ENCODE results near the gene LAMC1.

Gene LAMC1

DNA sequence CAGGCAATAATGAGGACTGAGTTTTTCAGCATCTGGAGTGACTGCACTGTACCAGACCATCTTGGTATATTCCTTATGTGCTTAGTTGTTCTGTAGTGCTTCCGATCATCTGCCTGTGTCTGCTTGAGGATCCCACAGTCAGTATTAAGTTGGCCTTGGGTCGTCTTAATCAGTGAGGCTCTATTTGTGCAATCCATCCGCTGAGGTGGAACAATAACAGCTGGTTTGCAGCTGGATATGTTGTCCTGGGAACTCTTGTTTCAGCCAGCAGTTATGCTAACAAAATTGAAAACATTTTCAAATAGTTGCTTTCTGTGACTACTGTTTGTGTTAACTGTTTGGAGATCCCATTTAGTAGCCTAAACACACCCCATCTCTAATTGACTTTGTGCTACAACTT is 73.7 kb downstream of the LAMC1 start:
- H3K9me3 Mint-ChIP-seq, result no peaks in the 10 kb centered on the region
- H3K4me3 Mint-ChIP-seq, result no peak overlapping the region
- H3K36me3 Mint-ChIP-seq (ENCODE audit: low read depth), result no peaks in the 10 kb centered on the region
- no peaks in the 10 kb centered on the region for H3K27me3 Mint-ChIP-seq (ENCODE audit: low read depth)
- no peak overlapping the region for H3K27ac Mint-ChIP-seq
- TF ChIP-seq, protein P1, sequence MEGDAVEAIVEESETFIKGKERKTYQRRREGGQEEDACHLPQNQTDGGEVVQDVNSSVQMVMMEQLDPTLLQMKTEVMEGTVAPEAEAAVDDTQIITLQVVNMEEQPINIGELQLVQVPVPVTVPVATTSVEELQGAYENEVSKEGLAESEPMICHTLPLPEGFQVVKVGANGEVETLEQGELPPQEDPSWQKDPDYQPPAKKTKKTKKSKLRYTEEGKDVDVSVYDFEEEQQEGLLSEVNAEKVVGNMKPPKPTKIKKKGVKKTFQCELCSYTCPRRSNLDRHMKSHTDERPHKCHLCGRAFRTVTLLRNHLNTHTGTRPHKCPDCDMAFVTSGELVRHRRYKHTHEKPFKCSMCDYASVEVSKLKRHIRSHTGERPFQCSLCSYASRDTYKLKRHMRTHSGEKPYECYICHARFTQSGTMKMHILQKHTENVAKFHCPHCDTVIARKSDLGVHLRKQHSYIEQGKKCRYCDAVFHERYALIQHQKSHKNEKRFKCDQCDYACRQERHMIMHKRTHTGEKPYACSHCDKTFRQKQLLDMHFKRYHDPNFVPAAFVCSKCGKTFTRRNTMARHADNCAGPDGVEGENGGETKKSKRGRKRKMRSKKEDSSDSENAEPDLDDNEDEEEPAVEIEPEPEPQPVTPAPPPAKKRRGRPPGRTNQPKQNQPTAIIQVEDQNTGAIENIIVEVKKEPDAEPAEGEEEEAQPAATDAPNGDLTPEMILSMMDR (IDR thresholded peaks at IDR 0.05; ENCODE audit: unreplicated experiment in 3 of 3), result no peak
- H3K4me1 Mint-ChIP-seq, result peaks cover 18% of the 10 kb centered on the region

DNA sequence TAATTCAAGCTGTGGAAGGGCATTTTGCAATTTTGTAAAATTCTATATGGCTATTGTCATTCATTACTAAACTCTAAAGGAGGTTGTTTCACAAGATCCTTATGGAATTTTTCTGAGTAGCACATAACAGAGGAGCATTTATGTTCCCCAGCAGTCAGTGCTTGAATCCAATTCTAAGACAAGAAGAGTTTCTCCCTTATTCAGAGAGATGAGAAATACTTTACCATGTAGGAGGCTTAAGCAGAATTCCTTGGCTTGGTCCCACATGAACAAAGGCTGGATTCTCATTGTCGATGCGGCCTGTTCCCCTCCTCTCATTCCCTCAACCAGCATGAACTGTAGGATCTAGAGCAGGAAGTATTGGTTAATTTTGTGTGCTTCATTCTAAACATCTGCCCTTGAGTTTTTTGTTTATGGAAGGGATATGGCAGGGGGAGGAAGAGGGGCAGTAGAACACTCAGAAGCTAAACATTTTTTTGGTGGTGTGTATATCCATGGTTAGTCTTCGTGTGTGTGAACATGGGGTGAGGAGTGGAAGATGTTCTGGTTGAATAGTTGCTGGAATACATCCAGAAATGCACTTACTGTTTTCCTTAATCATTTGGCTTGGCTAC is 74.3 kb downstream of the LAMC1 start:
- Mint-ChIP-seq H3K4me3 (no peak overlapping the region), H3K36me3 (ENCODE audit: low read depth) (no peaks in the 10 kb centered on the region), H3K9me3 (no peaks in the 10 kb centered on the region), H3K27ac (no peak overlapping the region), H3K4me1 (peaks cover 14% of the 10 kb centered on the region), H3K27me3 (ENCODE audit: low read depth) (no peaks in the 10 kb centered on the region)
- TF ChIP-seq, protein P1 (IDR thresholded peaks at IDR 0.05; ENCODE audit: unreplicated experiment in 3 of 3), result no peak

DNA sequence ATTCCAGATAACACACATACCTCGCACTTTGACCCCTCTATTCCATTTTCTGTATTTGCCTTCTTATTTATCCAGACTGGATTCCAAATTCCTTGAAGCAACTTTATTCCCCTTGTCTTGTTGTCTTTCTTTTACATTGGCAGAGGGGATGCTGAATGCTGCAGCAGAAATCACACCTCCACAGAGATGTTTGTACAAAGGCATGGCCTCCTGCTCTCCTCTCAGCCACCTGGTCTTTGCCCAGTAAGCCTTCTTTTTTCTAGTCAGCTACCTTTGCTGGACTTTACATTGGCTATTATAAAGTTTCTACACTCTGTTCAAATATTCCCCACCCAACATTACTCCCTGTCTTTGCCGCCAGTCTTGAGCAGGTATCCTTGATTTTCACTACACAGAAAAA is 75.1 kb downstream of the LAMC1 start:
- Mint-ChIP-seq H3K4me3 (no peak overlapping the region), H3K36me3 (ENCODE audit: low read depth) (no peaks in the 10 kb centered on the region), H3K27me3 (ENCODE audit: low read depth) (no peaks in the 10 kb centered on the region), H3K4me1 (peaks cover 13% of the 10 kb centered on the region), H3K27ac (no peak overlapping the region), H3K9me3 (no peaks in the 10 kb centered on the region)
- TF ChIP-seq, protein P1 (IDR thresholded peaks at IDR 0.05; ENCODE audit: unreplicated experiment in 3 of 3), result no peak

DNA sequence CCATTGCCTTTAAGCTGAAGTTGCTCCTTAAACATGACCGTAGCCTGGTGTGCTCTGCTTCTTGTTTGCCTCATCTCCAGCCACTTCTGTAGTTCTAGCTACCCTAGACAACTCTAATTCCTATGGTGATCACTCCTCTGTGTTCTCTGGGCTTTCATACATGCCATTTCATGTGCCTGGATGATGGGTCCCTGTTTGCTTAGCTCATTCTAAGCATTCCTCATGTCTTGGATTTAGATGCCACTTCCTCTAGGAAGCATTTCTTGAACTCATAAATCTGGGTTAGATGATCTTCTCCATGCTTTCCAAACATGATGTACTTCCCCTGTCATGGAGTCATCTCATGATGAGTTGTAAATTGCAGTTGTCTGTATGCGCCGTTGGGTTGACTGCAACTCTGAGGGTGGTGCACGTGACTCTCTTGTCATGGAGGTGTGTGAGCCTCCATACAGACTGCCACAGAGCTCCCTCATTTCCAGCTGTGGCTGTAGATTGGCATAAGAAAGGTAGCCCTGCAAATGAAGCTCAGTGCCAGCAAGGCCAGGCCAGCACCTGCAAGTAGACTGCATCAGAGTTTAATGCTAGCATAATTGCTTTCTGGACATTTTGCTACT is 77.2 kb downstream of the LAMC1 start:
- TF ChIP-seq, protein P1 (IDR thresholded peaks at IDR 0.05; ENCODE audit: unreplicated experiment in 3 of 3), result no peak
- H3K36me3 Mint-ChIP-seq (ENCODE audit: low read depth), result peaks cover 3% of the 10 kb centered on the region
- H3K4me1 Mint-ChIP-seq, result no peaks in the 10 kb centered on the region
- no peaks in the 10 kb centered on the region for H3K27me3 Mint-ChIP-seq (ENCODE audit: low read depth)
- H3K9me3 Mint-ChIP-seq, result no peaks in the 10 kb centered on the region
- H3K27ac Mint-ChIP-seq, result no peak overlapping the region
- H3K4me3 Mint-ChIP-seq, result no peak overlapping the region

DNA sequence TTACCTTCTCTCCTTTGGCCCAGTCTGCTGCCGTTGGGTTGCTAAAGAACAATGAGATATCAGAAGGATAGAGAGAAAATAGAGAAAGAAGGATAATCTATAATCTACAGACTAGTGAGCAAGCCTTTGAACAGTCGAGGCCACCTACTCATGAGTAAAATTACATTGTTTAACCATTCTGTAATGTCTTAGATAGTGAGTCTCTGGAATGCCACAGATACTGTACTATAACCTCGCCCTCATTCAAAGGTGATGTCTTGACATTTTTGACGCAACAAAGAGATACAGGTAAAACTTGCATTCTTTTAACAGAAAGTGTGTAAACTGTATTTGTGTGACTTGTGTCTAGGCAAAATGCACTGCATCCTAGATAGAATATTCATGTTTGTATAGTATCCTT is 77.9 kb downstream of the LAMC1 start:
- TF ChIP-seq, protein P1 (IDR thresholded peaks at IDR 0.05; ENCODE audit: unreplicated experiment in 3 of 3), result no peak
- Mint-ChIP-seq H3K27me3 (ENCODE audit: low read depth) (no peaks in the 10 kb centered on the region), H3K4me3 (no peak overlapping the region), H3K27ac (no peak overlapping the region), H3K36me3 (ENCODE audit: low read depth) (peaks cover 7% of the 10 kb centered on the region), H3K4me1 (no peaks in the 10 kb centered on the region), H3K9me3 (no peaks in the 10 kb centered on the region)

DNA sequence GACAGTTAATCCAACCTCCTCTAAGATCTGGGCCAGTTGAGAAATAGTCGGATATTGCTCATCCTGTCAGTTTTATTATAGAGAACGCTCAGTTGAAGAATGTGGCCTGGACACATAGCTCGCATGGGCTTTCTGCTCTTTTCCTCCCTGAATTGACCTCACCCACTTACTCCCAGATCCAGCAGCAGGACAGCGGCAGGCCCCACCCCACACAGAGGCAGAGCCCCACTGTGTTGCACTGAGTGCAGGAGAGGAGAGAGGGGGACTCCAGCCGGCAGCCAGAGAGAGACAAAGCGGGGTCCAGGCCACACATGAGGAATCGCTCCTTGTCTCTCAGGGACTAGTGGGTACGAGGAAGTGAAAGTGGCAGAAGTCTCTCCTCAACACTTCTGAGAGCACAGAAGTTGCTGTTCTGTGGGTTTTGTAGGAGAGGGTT is 78.6 kb downstream of the LAMC1 start:
- TF ChIP-seq, protein P1 (IDR thresholded peaks at IDR 0.05; ENCODE audit: unreplicated experiment in 3 of 3), result no peak
- Mint-ChIP-seq H3K4me1 (no peaks in the 10 kb centered on the region), H3K27me3 (ENCODE audit: low read depth) (no peaks in the 10 kb centered on the region), H3K9me3 (no peaks in the 10 kb centered on the region), H3K36me3 (ENCODE audit: low read depth) (peaks cover 7% of the 10 kb centered on the region), H3K4me3 (no peak overlapping the region), H3K27ac (peak overlapping the region in 1 of 3 experiments; percentile 18)

Measured in nephron (organoid).